Astrocyte of the cerebellum (primary cell): ENCODE data around the gene LHX1.
A peak's percentile ranks its signal among the peaks of the same experiment; 100 is the strongest.

Experiments
- DNase-seq: peaks from one replicate; pipeline ENCODE4 v3.0.0-alpha.2; 2011; ENCODE audit warnings: low read depth
- H3K4me3 ChIP-seq: 2 replicates; pipeline ENCODE4 v1.5.1; 2011; ENCODE audit warnings: mild to moderate bottlenecking, low read depth, low read length, moderate library complexity
- CTCF ChIP-seq: IDR thresholded peaks from 2 replicates; pipeline ENCODE4 v1.5.1; 2012; ENCODE audit warnings: low read length, low read depth, moderate library complexity, mild to moderate bottlenecking; ENCODE audit errors: missing control alignments
- in situ Hi-C: cut with HindIII; loops from 2 replicates; pipeline ENCODE4 v1.10.0; 2017; ENCODE audit warnings: low sequenced_read_pairs

The LHX1 gene

GRCh38 chr17:36911001-36911400 lies 26.3 kb upstream of the LHX1 start:
- TF ChIP-seq CTCF = no peak
- H3K4me3 ChIP-seq = no peak overlapping the region
- DNase-seq = no peak
- in situ Hi-C loops = no loop called here

DNA sequence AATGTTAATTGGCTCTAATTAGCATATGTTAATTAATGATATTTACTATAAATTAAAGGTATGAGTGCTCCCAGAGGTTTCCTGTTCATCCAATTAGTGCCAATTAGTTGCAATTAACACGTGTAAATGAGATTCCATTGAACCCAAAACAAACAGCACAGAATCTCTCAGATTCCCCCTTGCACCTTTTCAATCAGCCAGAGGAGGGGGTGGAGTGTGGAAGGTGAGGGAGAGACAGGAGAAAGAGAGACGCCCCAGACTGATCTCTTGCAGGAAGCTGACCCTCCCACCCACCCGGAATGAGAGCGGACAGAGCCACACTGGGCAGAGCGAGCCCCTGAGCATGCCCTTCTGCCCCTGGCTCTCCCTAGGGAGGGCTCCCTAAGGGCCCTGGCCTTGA lies 24.1 kb upstream of the LHX1 start:
- no peak for TF ChIP-seq CTCF
- no peak for DNase-seq
- in situ Hi-C loops = no loop called here
- no peak overlapping the region for H3K4me3 ChIP-seq

DNA sequence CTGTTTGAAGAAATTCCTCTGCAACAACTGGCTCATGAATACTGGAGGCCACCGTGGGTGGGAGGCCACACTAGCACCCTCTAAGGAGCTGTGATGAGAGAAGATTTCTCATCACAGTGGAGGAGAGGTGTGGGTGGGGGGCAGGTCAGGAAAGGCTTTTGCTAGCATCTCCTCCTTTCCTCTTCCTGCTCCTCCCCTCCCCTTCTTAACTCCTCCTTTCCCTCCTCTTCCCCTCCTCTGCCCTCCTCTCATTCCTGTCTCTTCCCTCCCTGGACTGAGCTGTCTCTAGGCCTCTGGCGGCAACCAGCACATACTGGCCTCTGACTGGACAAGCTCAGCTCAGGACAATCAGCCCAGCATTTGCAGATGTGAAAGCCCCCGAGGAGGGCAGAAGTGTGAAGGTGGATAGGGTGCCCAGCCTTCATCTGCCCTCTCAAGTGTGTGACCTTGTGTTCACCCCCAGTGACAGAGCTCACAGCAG lies 19.0 kb upstream of the LHX1 start:
- TF ChIP-seq CTCF = no peak

DNA sequence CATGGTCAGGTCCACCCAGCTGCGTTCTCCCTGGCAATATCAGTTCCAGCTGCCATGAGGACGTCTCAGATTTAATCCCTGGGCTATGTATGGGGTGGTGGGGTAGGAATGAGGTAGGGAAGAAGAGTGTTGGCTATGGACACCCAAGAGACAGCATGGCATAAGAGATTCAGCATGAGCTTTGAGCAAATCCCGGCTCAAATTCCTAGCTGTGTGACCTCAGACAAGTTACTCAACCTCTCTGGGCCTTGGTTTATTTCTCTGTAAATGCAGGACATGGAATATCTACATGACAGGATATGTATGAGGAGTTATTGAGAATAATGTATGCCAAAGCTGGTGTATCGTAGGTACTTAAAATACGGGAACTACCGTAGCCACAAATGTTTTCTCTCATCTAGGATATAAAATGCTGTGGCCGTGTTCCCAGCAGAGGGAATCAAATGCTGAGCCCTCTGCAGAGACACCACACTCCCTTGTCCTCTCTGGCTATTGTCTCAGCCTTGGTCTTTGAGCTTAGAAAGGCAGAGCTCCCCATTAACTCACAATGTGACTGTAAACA lies 17.8 kb upstream of the LHX1 start:
- no peak overlapping the region for H3K4me3 ChIP-seq
- no peak for DNase-seq
- in situ Hi-C loops = no loop called here
- no peak for TF ChIP-seq CTCF

More for the DNA sequence above, 19.0 kb upstream of the LHX1 start:
- H3K4me3 ChIP-seq = no peak overlapping the region
- no peak for DNase-seq
- in situ Hi-C loops = no loop called here

GRCh38 chr17:36920032-36921005 lies 17.0 kb upstream of the LHX1 start:
- DNase-seq = no peak
- no peak for TF ChIP-seq CTCF
- in situ Hi-C loops = no loop called here
- no peak overlapping the region for H3K4me3 ChIP-seq

DNA sequence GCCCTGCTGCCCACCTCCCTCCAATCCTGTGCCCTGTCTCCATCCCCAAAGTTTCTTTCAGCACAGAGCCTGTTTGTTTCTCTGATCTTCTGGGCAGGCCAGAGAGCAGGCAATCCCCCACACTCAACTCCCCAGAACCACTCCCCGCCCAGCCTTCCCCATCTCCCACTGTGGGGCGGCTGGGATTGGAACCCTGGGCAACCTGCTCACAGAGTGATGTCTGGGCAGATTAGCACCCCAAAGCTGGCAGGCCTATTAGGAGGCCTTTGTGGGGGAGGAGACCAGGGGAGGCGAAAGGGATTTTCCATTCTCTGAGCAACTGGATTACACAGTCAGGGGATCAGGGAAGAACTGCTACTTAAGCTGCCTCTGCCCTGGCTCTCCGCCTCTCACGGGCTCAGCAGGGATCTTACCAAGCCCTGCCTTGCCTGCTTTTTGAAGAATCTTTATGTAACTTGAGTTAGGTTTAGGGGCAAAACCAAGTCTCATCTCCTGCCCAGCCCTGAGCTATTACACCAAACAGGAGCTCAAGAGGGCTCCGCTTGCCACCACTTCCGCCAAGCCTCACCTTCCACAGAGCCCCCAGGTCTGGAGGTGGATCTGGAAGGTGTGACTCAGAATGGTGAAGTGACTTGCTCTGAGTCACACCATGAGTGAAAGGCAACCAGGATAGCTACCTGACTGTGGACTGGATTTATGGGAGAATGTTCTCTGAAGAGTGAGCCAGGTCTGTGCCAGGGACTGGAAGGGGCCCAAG lies 16.0 kb upstream of the LHX1 start:
- DNase-seq = peak; percentile 23
- in situ Hi-C loops = no loop called here
- no peak for TF ChIP-seq CTCF
- no peak overlapping the region for H3K4me3 ChIP-seq
